IPS-18a (cell line): ENCODE results near the gene SPDYC.

ENCODE experiments used
- H3K27ac ChIP-seq: one replicate; pipeline ENCODE4 v1.5.1; 2013; ENCODE audit warnings: low read length
- H3K27me3 ChIP-seq: one replicate; pipeline ENCODE4 v1.6.1; 2013; ENCODE audit warnings: mild to moderate bottlenecking, low read length; ENCODE audit not compliant: control insufficient read depth, insufficient read depth
- H3K36me3 ChIP-seq: one replicate; pipeline ENCODE4 v1.6.1; 2013; ENCODE audit warnings: low read depth, low read length; ENCODE audit not compliant: control insufficient read depth
- H3K4me1 ChIP-seq: one replicate; pipeline ENCODE4 v1.6.1; 2013; ENCODE audit warnings: low read depth, low read length; ENCODE audit not compliant: control insufficient read depth
- H3K4me3 ChIP-seq: one replicate; pipeline ENCODE4 v1.5.1; 2013; ENCODE audit warnings: low read length
- H3K9ac ChIP-seq: one replicate; pipeline ENCODE4 v1.6.1; 2013; ENCODE audit warnings: mild to moderate bottlenecking, low read length, moderate library complexity
- H3K9me3 ChIP-seq: one replicate; pipeline ENCODE4 v1.6.1; 2013; ENCODE audit warnings: low read depth, low read length; ENCODE audit not compliant: control insufficient read depth

The SPDYC gene

GRCh38 chr11:65204143-65204542 is 34.1 kb downstream of the SPDYC start:
- Histone ChIP-seq H3K4me1 (no peaks in the 10 kb centered on the region), H3K4me3 (no peak overlapping the region), H3K27ac (no peak overlapping the region), H3K36me3 (peaks cover 40% of the 10 kb centered on the region), H3K9me3 (no peaks in the 10 kb centered on the region), H3K27me3 (no peaks in the 10 kb centered on the region), H3K9ac (no peak overlapping the region)

- Histone ChIP-seq H3K4me1 (no peaks in the 10 kb centered on the region), H3K27me3 (no peaks in the 10 kb centered on the region), H3K4me3 (no peak overlapping the region), H3K9me3 (no peaks in the 10 kb centered on the region), H3K36me3 (peaks cover 42% of the 10 kb centered on the region), H3K9ac (no peak overlapping the region), H3K27ac (no peak overlapping the region)
Measured at GRCh38 chr11:65204646-65205601, 34.9 kb downstream of the SPDYC start.

- Histone ChIP-seq H3K27ac (no peak overlapping the region), H3K9ac (no peak overlapping the region), H3K36me3 (peaks cover 46% of the 10 kb centered on the region), H3K4me1 (no peaks in the 10 kb centered on the region), H3K27me3 (no peaks in the 10 kb centered on the region), H3K4me3 (no peak overlapping the region), H3K9me3 (no peaks in the 10 kb centered on the region)
Measured at GRCh38 chr11:65205602-65205967, 35.6 kb downstream of the SPDYC start.

DNA sequence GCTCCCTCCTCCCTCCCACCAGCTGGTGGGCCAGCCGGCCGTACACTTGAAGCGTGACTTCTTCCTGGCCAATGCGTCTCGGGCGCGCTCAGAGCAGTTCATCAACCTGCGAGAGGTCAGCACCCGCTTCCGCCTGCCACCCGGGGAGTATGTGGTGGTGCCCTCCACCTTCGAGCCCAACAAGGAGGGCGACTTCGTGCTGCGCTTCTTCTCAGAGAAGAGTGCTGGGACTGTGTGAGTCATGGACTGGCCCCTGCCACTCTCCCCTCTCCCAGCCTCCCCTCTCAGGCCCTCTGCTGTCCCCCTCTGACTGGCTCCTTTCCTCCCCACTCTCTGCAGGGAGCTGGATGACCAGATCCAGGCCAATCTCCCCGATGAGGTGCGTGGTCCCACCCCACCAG is 36.4 kb downstream of the SPDYC start:
- H3K4me3 ChIP-seq, result no peak overlapping the region

DNA sequence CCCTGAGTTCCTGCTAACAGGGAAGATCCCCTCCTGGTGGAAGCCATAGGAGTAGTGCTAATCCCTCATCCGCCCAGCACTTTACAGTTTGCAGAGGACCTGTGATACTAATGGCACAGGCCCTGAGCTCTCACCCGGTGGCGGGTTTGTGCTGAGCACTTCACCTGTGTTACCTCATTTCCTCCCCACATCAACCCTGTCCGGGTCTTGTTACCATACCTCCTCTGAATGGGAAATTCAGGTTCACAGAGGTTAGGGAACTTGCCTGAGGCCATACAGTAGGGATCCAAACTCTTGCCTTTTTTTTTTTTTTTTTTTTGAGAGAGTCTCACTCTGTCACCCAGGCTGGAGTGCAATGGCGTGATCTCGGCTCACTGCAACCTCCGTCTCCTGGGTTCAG is 36.9 kb downstream of the SPDYC start:
- H3K9ac ChIP-seq, result no peak overlapping the region
- peaks cover 2% of the 10 kb centered on the region for H3K4me1 ChIP-seq
- no peaks in the 10 kb centered on the region for H3K9me3 ChIP-seq
- no peaks in the 10 kb centered on the region for H3K27me3 ChIP-seq
- H3K36me3 ChIP-seq, result peaks cover 56% of the 10 kb centered on the region
- no peak overlapping the region for H3K27ac ChIP-seq
- no peak overlapping the region for H3K4me3 ChIP-seq

More for the DNA sequence above, 36.4 kb downstream of the SPDYC start:
- H3K27ac ChIP-seq, result no peak overlapping the region
- no peaks in the 10 kb centered on the region for H3K9me3 ChIP-seq
- no peak overlapping the region for H3K9ac ChIP-seq
- no peaks in the 10 kb centered on the region for H3K27me3 ChIP-seq
- no peaks in the 10 kb centered on the region for H3K4me1 ChIP-seq
- H3K36me3 ChIP-seq, result peaks cover 53% of the 10 kb centered on the region

DNA sequence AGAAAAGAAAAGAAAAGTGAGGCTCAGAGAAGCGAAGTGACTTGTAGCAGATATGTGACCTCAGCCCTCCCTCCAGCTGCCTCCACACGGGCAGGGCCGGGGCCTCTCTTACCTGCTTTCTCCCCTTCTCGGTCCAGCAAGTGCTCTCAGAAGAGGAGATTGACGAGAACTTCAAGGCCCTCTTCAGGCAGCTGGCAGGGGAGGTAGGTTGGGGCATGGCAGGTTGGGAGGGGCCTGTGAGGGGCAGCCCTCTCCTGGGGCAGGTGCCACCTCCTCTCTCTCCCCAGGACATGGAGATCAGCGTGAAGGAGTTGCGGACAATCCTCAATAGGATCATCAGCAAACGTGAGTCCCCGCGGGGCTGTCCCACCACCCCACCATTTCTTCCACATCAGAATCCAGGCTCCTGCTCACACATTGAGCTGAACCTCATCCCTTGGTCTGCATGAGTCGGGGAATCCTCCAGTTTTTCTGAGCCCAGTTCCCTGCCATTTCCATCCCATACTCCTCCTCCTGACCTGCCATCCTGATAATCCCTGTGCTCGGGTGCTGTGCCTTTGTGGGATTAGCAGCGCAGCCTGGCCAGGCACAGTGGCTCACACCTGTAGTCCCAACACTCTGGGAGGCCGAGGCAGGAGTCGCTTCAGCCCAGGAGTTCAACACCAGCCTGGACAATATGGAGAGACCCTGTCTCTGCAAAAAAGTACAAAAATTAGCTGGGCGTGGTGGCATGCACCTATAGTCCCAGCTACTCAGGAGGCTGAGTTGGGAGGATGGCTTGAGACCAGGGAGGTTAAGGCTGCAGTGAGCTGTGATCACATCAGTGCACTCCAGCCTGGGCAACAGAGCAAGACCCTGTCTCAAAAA is 38.1 kb downstream of the SPDYC start:
- Histone ChIP-seq H3K4me3 (no peak overlapping the region), H3K36me3 (peaks cover 56% of the 10 kb centered on the region)

GRCh38 chr11:65208785-65209710 is 39.0 kb downstream of the SPDYC start:
- no peak overlapping the region for H3K4me3 ChIP-seq
- no peaks in the 10 kb centered on the region for H3K27me3 ChIP-seq
- no peak overlapping the region for H3K9ac ChIP-seq
- no peaks in the 10 kb centered on the region for H3K9me3 ChIP-seq
- no peak overlapping the region for H3K27ac ChIP-seq
- peaks cover 20% of the 10 kb centered on the region for H3K4me1 ChIP-seq
- peaks cover 56% of the 10 kb centered on the region for H3K36me3 ChIP-seq

More for the DNA sequence above, 38.1 kb downstream of the SPDYC start:
- no peak overlapping the region for H3K9ac ChIP-seq
- no peaks in the 10 kb centered on the region for H3K27me3 ChIP-seq
- H3K27ac ChIP-seq, result no peak overlapping the region
- peaks cover 11% of the 10 kb centered on the region for H3K4me1 ChIP-seq
- no peaks in the 10 kb centered on the region for H3K9me3 ChIP-seq

DNA sequence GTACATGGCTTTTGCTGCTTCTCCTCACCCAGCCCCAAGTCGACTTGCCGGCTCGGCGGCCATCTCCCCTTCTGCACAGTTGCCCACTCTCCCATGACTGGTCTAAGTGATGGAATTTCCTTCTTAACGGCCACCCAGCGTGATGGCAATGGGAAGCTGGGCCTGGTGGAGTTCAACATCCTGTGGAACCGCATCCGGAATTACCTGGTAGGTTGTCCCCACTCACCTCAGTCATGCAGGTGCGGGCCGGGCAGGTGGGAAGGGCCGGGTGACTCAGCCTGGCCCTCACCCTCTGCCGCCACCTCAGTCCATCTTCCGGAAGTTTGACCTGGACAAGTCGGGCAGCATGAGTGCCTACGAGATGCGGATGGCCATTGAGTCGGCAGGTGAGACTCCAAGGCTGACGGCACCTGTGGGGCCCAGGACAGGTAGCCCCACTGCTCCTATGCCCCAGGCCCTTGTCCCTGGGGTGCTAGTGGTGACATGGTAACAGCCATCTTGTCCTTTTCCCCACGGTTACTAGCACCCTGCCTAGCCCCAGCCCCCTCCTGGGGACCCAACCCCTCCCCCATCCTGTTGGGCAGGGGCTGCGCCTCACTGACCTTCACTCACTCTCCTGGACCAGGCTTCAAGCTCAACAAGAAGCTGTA is 39.8 kb downstream of the SPDYC start:
- Histone ChIP-seq H3K9ac (no peak overlapping the region), H3K4me3 (no peak overlapping the region), H3K36me3 (peaks cover 56% of the 10 kb centered on the region), H3K27ac (no peak overlapping the region), H3K27me3 (no peaks in the 10 kb centered on the region), H3K4me1 (peaks cover 25% of the 10 kb centered on the region), H3K9me3 (no peaks in the 10 kb centered on the region)

DNA sequence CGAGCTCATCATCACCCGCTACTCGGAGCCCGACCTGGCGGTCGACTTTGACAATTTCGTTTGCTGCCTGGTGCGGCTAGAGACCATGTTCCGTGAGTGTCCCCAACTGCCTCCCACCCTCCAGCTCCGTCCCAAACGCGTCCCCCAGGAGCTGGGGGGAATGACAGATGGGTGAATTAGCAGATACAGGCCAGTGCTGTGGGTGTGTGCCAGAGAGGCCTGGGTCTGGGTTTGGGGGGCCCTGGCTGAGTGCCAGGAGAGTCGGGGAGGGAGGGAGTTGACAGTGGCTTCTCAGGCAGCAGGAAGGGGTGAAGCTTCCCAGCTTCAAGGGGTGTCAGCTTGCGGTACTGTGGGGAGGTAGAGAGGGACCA is 40.3 kb downstream of the SPDYC start:
- Histone ChIP-seq H3K36me3 (peaks cover 54% of the 10 kb centered on the region), H3K9me3 (no peaks in the 10 kb centered on the region), H3K4me3 (no peak overlapping the region), H3K27me3 (no peaks in the 10 kb centered on the region), H3K9ac (no peak overlapping the region), H3K4me1 (peaks cover 25% of the 10 kb centered on the region), H3K27ac (no peak overlapping the region)

DNA sequence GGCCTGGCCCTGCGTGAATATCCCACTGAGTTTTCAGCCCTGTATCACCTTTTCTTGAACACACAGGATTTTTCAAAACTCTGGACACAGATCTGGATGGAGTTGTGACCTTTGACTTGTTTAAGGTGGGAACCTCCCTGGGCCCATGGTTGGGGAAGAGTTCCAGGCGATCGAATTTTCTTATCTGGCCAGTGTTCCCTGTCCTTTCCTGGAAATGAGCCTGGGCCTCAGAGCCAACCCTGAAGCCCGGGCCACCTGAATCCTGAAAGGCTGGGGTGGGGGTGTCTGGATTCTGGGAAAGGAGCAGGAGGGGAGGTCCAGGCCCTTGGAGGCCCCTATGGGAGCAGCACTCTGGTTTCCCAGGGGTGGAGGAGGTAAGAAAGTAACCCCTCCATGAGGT is 40.7 kb downstream of the SPDYC start:
- Histone ChIP-seq H3K9me3 (no peaks in the 10 kb centered on the region), H3K9ac (no peak overlapping the region), H3K27ac (no peak overlapping the region), H3K4me3 (no peak overlapping the region), H3K36me3 (peaks cover 50% of the 10 kb centered on the region), H3K27me3 (no peaks in the 10 kb centered on the region), H3K4me1 (peaks cover 25% of the 10 kb centered on the region)
